Measurements from ENCODE around the gene MME.

GRCh38 chr3:155088706-155089345 is 8.7 kb downstream of the MME start:
- TF ChIP-seq RAD21 (IDR thresholded peaks at IDR 0.05; ENCODE audit: low read length) (no peak), CTCF (conservative IDR thresholded peaks at IDR 0.05; ENCODE audit: low read depth, low read length) (no peak), CHD1 (IDR thresholded peaks at IDR 0.05; ENCODE audit: low read depth, low read length) (no peak), RFX5 (IDR thresholded peaks at IDR 0.05; ENCODE audit: low read depth, low read length) (no peak), CEBPB (IDR thresholded peaks at IDR 0.05; ENCODE audit: low read depth, low read length) (no peak), USF2 (IDR thresholded peaks at IDR 0.05; ENCODE audit: low read depth, low read length) (no peak), POLR2A (IDR thresholded peaks at IDR 0.05; ENCODE audit: low read depth, low read length) (no peak), ELK1 (IDR thresholded peaks at IDR 0.05; ENCODE audit: borderline replicate concordance, low read depth, low read length) (no peak), MAFK (IDR thresholded peaks at IDR 0.05; ENCODE audit: low read depth, low read length) (no peak), SMC3 (IDR thresholded peaks at IDR 0.05; ENCODE audit: low read depth, low read length) (no peak)
